GM12874 (cell line): ENCODE measurements around the gene MTG1.

Experiments
- CTCF ChIP-seq: IDR thresholded peaks from 2 replicates; pipeline ENCODE4 v1.5.1; 2011; ENCODE audit warnings: low read depth, mild to moderate bottlenecking, control low read depth, low read length, moderate library complexity; ENCODE audit not compliant: insufficient read depth

The MTG1 gene

GRCh38 chr10:133459454-133460207, 65.7 kb downstream of the MTG1 start:
- TF ChIP-seq CTCF: no peak

- no peak for TF ChIP-seq CTCF
Observed at GRCh38 chr10:133460208-133460769, 66.3 kb downstream of the MTG1 start.

GRCh38 chr10:133461027-133461426, 67.1 kb downstream of the MTG1 start:
- TF ChIP-seq CTCF: no peak

GRCh38 chr10:133461841-133462240, 67.9 kb downstream of the MTG1 start:
- no peak for TF ChIP-seq CTCF

GRCh38 chr10:133462512-133463305, 68.8 kb downstream of the MTG1 start:
- TF ChIP-seq CTCF: no peak

- TF ChIP-seq CTCF: no peak
Observed at GRCh38 chr10:133464582-133465031, 70.7 kb downstream of the MTG1 start.
